NCI-H82 treated with DMSO at 0.1 percent for 48 hours (cell line): ENCODE measurements around the gene ACBD3.

Source experiments
- DNase-seq: peaks from one replicate; lab custom pipeline; 2025; ENCODE audit not compliant: unreplicated experiment; lab: John Stamatoyannopoulos, UW

Gene ACBD3

GRCh38 chr1:226116673-226117072 lies 69.9 kb downstream of the ACBD3 start:
- no peak for DNase-seq

- DNase-seq: no peak
These were observed 73.9 kb downstream of the ACBD3 start for GRCh38 chr1:226112626-226113025.

GRCh38 chr1:226111883-226112261 lies 74.7 kb downstream of the ACBD3 start:
- DNase-seq: no peak

- DNase-seq: no peak
These were observed 75.3 kb downstream of the ACBD3 start for GRCh38 chr1:226111098-226111882.

- no peak for DNase-seq
These were observed 76.1 kb downstream of the ACBD3 start for GRCh38 chr1:226110249-226111097.

GRCh38 chr1:226109829-226110248 lies 76.7 kb downstream of the ACBD3 start:
- DNase-seq: peak; percentile 94

GRCh38 chr1:226108935-226109828 lies 77.4 kb downstream of the ACBD3 start:
- DNase-seq: no peak

- no peak for DNase-seq
These were observed 78.8 kb downstream of the ACBD3 start for GRCh38 chr1:226107471-226108460.

- no peak for DNase-seq
These were observed 81.8 kb downstream of the ACBD3 start for GRCh38 chr1:226104671-226105121.

GRCh38 chr1:226100436-226101391 lies 85.8 kb downstream of the ACBD3 start:
- DNase-seq: no peak

- DNase-seq: no peak
These were observed 87.4 kb downstream of the ACBD3 start for GRCh38 chr1:226098870-226099835.

- DNase-seq: no peak
These were observed 88.5 kb downstream of the ACBD3 start for GRCh38 chr1:226097866-226098625.

GRCh38 chr1:226095286-226095685 lies 91.3 kb downstream of the ACBD3 start:
- DNase-seq: no peak
